ENCODE results near the gene SULF2.
"Not testable (repeated sequence)": the region's sequence is repeated elsewhere in the genome, so short reads cannot be mapped to it uniquely, and the experiment has no call there.

The SULF2 gene

GRCh38 chr20:47785311-47785853 lies at the start of gene SULF2:
Gene SULF2 (minus strand): TSS chr20:47785481. CDS start chr20:47757363, 28,118 bp downstream.
- DNase-seq (ENCODE audit: low spot score) = no peak

GRCh38 chr20:47831675-47832074 lies 46.4 kb upstream of the SULF2 start:
- not testable (repeated sequence) for DNase-seq (ENCODE audit: low spot score)

GRCh38 chr20:47826716-47827115 lies 41.4 kb upstream of the SULF2 start:
- not testable (repeated sequence) for DNase-seq (ENCODE audit: low spot score)

GRCh38 chr20:47826006-47826405 lies 40.7 kb upstream of the SULF2 start:
- DNase-seq (ENCODE audit: low spot score) = not testable (repeated sequence)

- no peak for DNase-seq (ENCODE audit: low spot score)
Observed at GRCh38 chr20:47825011-47825762, 39.9 kb upstream of the SULF2 start.

GRCh38 chr20:47823941-47824340 lies 38.7 kb upstream of the SULF2 start:
- not testable (repeated sequence) for DNase-seq (ENCODE audit: low spot score)

- DNase-seq (ENCODE audit: low spot score) = peak; percentile 47
Observed at GRCh38 chr20:47821481-47822100, 36.3 kb upstream of the SULF2 start.

GRCh38 chr20:47818996-47819609 lies 33.8 kb upstream of the SULF2 start:
- no peak for DNase-seq (ENCODE audit: low spot score)

- DNase-seq (ENCODE audit: low spot score) = no peak
Observed at GRCh38 chr20:47818466-47818865, 33.2 kb upstream of the SULF2 start.

- no peak for DNase-seq (ENCODE audit: low spot score)
Observed at GRCh38 chr20:47818016-47818415, 32.7 kb upstream of the SULF2 start.

- DNase-seq (ENCODE audit: low spot score) = no peak
Observed at GRCh38 chr20:47817573-47817972, 32.3 kb upstream of the SULF2 start.

GRCh38 chr20:47816487-47817451 lies 31.5 kb upstream of the SULF2 start:
- no peak for DNase-seq (ENCODE audit: low spot score)

- no peak for DNase-seq (ENCODE audit: low spot score)
Observed at GRCh38 chr20:47815866-47816265, 30.6 kb upstream of the SULF2 start.

GRCh38 chr20:47815416-47815806 lies 30.1 kb upstream of the SULF2 start:
- no peak for DNase-seq (ENCODE audit: low spot score)

GRCh38 chr20:47814632-47815415 lies 29.5 kb upstream of the SULF2 start:
- DNase-seq (ENCODE audit: low spot score) = no peak

GRCh38 chr20:47810721-47811347 lies 25.6 kb upstream of the SULF2 start:
- no peak for DNase-seq (ENCODE audit: low spot score)

- no peak for DNase-seq (ENCODE audit: low spot score)
Observed at GRCh38 chr20:47810116-47810677, 24.9 kb upstream of the SULF2 start.

- DNase-seq (ENCODE audit: low spot score) = no peak
Observed at GRCh38 chr20:47809161-47809960, 24.1 kb upstream of the SULF2 start.

GRCh38 chr20:47805951-47806350 lies 20.7 kb upstream of the SULF2 start:
- no peak for DNase-seq (ENCODE audit: low spot score)

Data from RKO (cell line).